ENCODE measurements around the gene KANSL1. TPM values are rescaled to one million over a fixed set of nuclear protein-coding genes. Genes with fewer than 3 reads are reported as not detected.

KANSL1 gene
- total and polyA plus RNA-seq, 9 of the 15 experiments (the other 6 are each of a cell fraction or from before 2014, with no cell fraction given) = 3.6 to 55.4 (median 31.8) TPM

GRCh38 chr17:46193626-46194392 lies 580 bp upstream of the KANSL1 start (continued):
- TF ChIP-seq ZBTB5 (IDR thresholded peaks at IDR 0.05) = no peak
- TF ChIP-seq ZNF511 (CRISPR knock-in tag; IDR thresholded peaks at IDR 0.05) = peak; percentile 82
- peak; percentile 90 for TF ChIP-seq CREB3L1 (IDR thresholded peaks at IDR 0.05; ENCODE audit: borderline replicate concordance, low read depth)
- TF ChIP-seq PHTF2 (CRISPR knock-in tag; IDR thresholded peaks at IDR 0.05) = no peak
- peak; percentile 88 for TF ChIP-seq TAF1 (IDR thresholded peaks at IDR 0.05; ENCODE audit: control insufficient read depth, extremely low read depth, insufficient read depth, low read length, severe bottlenecking)
- peak; percentile 35; the same call in 1 of the 2 replicates for TF ChIP-seq OTX1 (CRISPR knock-in tag; IDR thresholded peaks at IDR 0.05)
- peak; percentile 79; the same call in 1 of the 2 replicates for TF ChIP-seq JUN (IDR thresholded peaks at IDR 0.05; ENCODE audit: borderline replicate concordance, low read depth, low read length)
- TF ChIP-seq JUN (CRISPR knock-in tag; IDR thresholded peaks at IDR 0.05; ENCODE audit: borderline replicate concordance) = no peak; the same call in 1 of the 2 replicates
- TF ChIP-seq NR1H2 (CRISPR knock-in tag; IDR thresholded peaks at IDR 0.05) = 0 out of 2 replicates have a peak, but pooled peaks have one; percentile 82
- 0 out of 2 replicates have a peak, but pooled peaks have one; percentile 40 for TF ChIP-seq PRMT5 (CRISPR knock-in tag; IDR thresholded peaks at IDR 0.05)
- no peak for TF ChIP-seq ZNF668 (CRISPR knock-in tag; IDR thresholded peaks at IDR 0.05)
- no peak for TF ChIP-seq TCFL5 (CRISPR knock-in tag; conservative IDR thresholded peaks at IDR 0.05)
- TF ChIP-seq NR2C1 (IDR thresholded peaks at IDR 0.05) = peak; percentile 55; the same call in 1 of the 2 replicates
- peak; percentile 86 for TF ChIP-seq NR2C1 (tag; IDR thresholded peaks at IDR 0.05)
- TF ChIP-seq MEIS2 (IDR thresholded peaks at IDR 0.05; ENCODE audit: partially characterized antibody) = peak; percentile 89
- TF ChIP-seq XRCC3 (IDR thresholded peaks at IDR 0.05) = no peak
- peak; percentile 77 for TF ChIP-seq NR2C2 (CRISPR knock-in tag; IDR thresholded peaks at IDR 0.05)
- peak; percentile 90 for TF ChIP-seq NR2C2 (tag; IDR thresholded peaks at IDR 0.05)
- no peak for TF ChIP-seq C11orf30 (IDR thresholded peaks at IDR 0.05; ENCODE audit: low read depth)
- TF ChIP-seq, protein P1, sequence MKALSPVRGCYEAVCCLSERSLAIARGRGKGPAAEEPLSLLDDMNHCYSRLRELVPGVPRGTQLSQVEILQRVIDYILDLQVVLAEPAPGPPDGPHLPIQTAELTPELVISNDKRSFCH (CRISPR knock-in tag; IDR thresholded peaks at IDR 0.05) = no peak
- TF ChIP-seq, protein P1 (tag; IDR thresholded peaks at IDR 0.05) = peak; percentile 58; the same call in 1 of the 2 replicates
- TF ChIP-seq, protein P2, sequence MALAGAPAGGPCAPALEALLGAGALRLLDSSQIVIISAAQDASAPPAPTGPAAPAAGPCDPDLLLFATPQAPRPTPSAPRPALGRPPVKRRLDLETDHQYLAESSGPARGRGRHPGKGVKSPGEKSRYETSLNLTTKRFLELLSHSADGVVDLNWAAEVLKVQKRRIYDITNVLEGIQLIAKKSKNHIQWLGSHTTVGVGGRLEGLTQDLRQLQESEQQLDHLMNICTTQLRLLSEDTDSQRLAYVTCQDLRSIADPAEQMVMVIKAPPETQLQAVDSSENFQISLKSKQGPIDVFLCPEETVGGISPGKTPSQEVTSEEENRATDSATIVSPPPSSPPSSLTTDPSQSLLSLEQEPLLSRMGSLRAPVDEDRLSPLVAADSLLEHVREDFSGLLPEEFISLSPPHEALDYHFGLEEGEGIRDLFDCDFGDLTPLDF (CRISPR knock-in tag; IDR thresholded peaks at IDR 0.05) = peak; percentile 89; the same call in 1 of the 2 replicates

Measured in K562 (cell line).